IPS-11a (cell line): ENCODE measurements around the gene ARVCF.
A peak's percentile ranks its signal among the peaks of the same experiment; 100 is the strongest.

Experiments used
- H3K4me3 ChIP-seq: one replicate; pipeline ENCODE4 v1.5.1; 2013; ENCODE audit warnings: low read depth, low read length, control low read depth

The ARVCF gene

DNA sequence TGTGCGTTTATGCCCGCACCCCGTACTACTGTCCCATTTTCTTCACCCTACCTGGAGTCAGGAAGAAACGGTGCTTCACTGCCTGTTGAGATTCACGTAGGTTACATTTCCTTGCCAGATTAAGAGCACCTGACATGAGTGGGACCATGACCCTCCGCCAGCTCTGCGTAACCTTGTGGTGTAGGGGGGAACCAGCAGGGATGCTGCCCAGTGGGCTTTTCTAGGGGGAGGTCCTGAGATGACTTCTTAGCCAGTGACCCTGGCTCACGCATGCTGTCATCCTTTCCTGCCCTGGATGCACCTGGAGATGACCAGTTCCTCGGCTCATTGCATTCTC lies 967 bp upstream of the ARVCF start:
- no peak overlapping the region for H3K4me3 ChIP-seq

DNA sequence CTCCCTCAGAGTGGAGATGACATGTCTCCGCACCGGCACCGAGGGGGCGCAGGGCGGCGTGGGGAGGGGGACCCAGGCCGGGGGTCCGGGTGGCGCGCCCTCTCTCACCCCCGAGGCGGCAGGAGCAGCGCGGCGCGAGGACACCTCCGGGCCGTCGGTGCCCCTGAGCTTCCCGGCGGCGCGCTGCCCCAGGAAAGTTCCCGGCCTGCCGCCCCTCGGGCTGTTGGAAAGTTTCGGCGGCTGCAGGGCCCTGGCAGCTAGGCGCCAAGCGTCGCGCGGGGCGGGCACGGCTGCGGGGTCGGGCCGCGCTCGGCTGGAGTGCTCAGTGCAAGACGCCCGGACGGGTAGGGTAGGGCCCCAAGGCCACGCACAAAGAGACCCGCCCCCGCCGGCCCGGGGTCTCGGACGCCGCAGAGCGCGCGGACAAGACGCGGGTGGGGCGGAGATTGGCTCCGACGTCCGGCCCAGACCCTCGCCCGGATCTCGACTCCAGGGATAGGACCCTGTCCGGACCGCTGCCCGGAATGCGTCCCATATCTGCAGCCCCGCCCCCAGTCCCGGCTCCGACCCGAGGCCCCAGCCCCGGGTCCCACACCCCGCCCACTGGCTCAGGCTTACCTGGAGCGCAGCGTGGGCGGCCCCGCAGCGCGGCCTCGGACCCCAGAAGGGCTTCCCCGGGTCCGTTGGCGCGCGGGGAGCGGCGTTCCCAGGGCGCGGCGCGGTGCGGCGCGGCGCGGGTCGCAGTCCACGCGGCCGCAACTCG lies 471 bp downstream of the ARVCF start:
- H3K4me3 ChIP-seq, result peak overlapping the region; percentile 58

- no peak overlapping the region for H3K4me3 ChIP-seq
Measured at GRCh38 chr22:20015187-20015625, 1.4 kb downstream of the ARVCF start.

GRCh38 chr22:20014526-20015186 lies 2.0 kb downstream of the ARVCF start:
- no peak overlapping the region for H3K4me3 ChIP-seq

- H3K4me3 ChIP-seq, result no peak overlapping the region
Measured at GRCh38 chr22:20013382-20013871, 3.2 kb downstream of the ARVCF start.

- H3K4me3 ChIP-seq, result no peak overlapping the region
Measured at GRCh38 chr22:20012741-20013331, 3.8 kb downstream of the ARVCF start.

DNA sequence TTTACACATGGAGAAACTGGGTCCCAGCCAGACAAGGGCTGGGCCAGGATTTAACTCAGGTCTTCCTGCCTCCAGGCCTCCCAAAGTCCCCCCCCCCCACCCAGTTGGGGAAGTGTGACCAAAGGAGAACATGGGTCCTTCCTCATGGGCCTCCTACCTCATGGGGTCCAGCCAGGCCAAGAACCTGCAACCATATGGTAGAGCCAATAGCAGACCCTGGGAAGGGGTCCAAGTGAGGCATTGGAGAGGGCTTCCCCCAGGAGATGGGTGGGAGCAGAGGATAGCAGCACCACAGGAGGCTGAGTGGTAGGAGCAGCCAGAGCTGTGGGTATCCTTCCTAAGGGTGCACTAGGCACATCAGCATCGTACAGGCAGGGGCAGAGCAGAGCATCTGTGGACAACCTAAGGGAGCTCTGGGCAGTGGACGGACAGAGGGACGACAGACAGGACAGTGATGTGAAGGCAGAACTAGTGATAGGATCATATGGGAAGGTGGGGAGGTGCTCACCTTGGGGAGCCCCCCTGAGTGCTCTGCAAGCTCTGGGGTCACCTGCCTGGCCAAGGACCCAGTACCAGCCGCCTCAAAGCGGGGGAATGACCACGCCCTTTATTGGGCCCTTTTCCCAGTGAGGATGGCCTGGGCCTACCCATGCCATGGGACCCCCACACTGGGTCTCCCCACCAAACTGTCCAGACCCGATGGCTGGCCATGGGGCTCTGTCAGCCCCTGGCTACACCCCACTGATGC lies 4.5 kb downstream of the ARVCF start:
- no peak overlapping the region for H3K4me3 ChIP-seq

DNA sequence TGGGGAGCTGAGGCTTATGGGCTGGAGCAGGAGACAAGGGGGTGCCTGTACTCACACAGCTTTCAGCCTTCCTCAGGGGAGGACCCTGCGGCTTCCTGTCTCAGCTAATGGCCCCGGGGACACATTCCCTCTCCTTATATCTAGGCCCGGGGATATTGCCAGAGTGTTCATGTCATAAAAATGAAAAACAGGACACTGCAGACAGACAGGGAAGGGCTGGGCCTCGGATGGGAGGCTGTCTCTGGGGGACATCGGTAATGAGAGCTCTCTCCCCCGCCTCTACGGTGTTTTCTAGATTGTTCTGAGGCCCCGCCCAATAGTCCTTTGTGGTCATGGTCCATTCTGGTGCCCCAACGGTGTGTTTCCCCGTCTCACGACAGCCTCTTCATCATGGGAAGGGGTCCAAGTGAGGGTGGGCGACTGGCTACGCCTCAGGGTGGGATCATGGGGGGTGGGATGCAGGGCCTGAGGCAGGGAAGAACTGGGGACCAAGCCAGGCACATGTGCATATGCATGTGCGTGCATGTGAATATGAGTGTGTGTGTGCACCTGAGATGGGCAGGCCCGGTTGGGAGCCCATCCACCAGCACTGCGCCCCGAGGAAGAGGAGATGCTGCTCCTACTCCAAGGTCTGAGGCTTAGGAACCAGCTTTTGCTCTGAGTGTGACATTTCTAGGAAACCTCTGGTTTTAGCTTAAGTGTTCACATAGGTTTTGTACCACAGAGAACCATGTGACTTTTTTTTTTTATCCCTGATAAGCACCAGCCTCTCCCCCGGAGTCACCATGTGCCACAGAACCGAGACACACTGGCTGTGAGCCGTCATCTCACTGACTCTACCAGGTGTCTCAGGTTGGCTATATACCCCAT lies 5.3 kb downstream of the ARVCF start:
- H3K4me3 ChIP-seq, result no peak overlapping the region

- H3K4me3 ChIP-seq, result no peak overlapping the region
Measured at GRCh38 chr22:20010307-20011122, 6.1 kb downstream of the ARVCF start.

DNA sequence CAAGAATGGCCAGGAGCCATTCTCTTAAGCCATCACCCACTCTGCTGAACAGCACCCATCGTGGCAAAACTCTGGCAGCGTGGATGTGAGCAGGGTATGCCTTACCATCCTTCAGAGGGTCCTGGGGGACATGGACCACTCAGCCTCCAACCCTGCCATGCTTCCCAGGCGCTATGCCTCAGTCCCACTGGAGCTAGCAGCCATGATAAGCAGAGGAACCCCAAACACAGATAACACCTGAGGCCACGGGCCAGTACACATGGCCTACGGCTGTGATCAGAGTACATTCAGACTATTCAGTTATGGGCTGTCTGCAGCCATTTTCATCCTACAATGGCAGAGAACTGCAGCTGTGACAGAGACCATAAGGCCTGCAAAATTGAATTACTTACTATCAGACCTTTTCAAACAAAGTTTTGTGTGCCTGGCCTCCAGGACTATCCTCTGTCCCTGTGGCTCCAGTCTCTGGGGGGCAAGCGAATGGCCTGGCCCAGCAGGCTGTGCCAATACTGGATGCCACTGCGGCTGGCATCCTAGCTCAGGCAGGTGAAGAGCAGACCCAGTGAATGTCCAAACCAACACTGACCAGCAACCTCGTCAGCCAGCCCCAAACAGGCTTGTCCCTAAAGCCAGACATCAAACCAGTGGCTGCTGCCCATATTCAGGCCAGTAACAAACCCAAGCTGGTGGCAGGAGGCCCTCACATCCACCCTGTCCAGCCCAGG lies 6.9 kb downstream of the ARVCF start:
- no peak overlapping the region for H3K4me3 ChIP-seq

DNA sequence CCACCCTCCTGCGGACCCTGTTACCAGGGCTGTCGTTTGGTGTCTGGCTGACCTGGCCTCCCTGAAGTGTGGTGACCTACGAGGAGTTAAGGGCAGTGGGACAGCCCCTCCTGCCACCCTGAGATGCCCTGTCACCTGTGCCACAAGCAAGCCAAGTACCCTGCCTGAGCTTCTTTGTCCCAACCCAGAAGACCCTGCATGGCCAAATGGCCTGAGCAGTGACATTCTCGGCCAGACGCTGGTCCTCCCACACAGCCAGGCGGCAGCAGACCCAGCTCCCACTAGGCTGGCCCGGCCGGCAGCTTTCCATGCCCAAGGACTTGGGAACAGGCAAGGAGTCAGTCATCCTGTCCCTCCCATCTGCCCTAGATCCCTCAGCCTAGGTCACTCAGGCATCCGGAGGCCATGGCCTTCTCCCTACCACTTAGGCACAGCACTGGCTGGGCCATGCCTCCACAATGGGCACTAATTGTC lies 7.6 kb downstream of the ARVCF start:
- H3K4me3 ChIP-seq, result no peak overlapping the region

DNA sequence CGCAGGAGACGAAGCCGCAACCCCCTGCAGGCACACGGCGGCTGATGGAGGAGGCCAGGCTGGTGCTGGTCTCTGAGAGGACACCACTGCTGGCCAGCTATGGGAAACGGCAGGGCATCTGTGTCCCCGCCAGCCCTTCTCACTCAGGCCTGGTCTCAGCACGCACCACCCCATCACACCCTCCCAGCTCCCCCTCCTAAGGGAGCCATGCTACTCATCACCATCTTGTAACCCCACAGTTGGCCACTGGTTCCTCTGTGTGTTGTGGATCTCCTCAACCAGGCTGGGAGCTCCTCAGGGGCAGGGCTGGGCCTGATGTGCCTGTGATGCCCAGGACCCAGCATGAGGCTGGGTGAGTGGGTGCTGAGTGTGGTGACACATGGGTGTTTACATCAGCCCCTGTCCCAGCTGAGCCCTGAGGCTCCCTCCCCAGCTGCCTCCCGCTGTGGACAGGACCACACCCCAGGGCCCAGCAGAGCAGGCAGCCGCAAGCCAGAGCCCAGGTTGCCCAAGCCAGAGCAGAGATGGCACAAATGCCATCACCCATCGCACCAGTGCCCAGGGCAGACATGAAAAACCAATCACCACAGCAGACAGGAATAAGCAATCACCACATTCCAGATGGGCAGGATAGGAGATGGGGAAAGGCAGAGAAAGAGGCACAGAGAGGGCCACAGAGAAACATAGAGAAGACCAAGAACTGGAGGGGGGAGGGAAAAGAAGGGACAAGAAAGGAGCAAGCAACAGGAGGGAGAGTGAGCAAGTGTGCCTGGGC lies 8.2 kb downstream of the ARVCF start:
- H3K4me3 ChIP-seq, result no peak overlapping the region

DNA sequence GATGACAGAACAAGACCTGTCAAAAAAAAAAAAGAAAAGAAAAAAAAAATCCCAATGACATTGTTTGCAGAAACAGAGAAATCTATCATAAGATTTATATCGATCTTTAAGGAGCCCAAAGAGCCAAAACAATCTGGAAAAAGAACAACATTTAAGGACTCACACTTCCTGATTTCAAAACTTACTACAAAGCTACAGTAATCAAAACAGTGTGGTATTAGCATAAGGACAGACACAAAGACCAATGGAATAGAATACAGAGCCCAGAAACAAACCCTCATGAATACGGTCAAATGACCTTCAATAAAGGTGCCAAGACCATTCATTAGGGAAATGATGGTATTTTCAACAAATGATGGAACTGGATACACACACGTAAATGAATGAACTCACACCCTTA lies 12.2 kb downstream of the ARVCF start:
- H3K4me3 ChIP-seq, result no peak overlapping the region

GRCh38 chr22:20003304-20003703 lies 13.3 kb downstream of the ARVCF start:
- no peak overlapping the region for H3K4me3 ChIP-seq

DNA sequence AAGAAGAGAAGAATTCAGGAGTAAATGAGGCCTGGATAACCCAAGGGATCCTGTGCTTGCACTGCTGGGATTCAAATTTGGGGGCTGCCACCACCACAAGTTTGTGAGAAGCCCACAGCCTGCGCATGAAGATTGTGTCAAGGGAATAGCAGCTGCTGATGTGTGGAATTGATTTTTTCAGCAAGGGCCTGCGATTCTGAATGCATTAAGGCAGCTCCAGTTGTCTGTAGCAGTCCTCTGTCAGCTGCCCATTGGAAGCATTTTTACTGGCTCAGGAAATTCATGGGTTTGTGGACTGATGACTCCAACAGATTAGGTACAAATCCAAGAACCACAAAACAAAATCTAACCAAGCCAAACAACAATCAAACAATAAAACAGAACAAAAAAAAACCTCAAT lies 14.0 kb downstream of the ARVCF start:
- no peak overlapping the region for H3K4me3 ChIP-seq

DNA sequence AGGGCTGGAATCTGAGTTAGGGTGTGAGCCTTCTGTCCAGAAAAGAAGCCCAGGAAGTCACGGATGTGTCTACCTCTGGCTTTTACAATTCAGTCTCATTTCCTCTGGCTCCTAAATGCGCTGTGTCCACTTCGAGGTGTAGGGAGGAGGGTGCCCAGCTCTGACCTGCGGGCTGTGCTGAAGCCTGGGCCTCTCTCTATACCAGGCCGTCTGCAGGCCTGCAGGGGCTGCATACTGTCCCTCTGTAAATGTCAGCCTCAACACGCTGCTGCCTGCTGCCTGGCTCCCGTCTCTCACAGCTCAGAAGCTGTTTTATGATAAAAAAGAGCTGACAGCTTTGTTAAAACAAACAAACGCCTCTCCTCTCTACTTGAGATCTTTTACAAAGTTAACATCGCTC lies 14.5 kb downstream of the ARVCF start:
- no peak overlapping the region for H3K4me3 ChIP-seq

DNA sequence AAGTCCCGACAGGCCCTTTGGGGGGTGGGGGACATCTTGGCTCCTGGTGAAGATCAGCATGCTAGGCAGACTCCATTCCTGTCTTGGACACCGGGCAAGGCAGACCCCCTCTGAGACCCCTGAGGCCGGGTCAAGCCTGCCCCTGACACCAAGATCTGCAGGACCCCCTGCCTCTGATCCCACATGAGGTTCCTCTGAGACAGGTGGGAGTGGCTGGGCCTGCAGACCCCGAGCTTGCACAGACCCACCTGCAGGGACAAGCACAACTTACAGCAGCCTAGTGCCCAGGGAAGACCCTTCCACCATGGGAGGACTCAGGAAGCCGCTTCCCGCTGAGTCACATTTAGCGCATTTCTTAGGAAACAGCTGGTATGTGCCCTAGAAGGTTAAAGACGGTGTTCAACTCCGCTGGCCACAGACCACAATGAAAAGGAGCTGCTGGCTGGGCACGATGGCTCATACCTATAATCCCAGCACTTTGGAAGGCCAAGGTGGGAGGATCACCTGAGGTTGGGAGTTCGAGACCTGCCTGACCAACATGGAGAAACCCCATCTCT lies 15.5 kb downstream of the ARVCF start:
- H3K4me3 ChIP-seq, result no peak overlapping the region
